GM18907 (cell line): ENCODE results near the gene SCARB2.
"Not testable (repeated sequence)": the region's sequence is repeated elsewhere in the genome, so short reads cannot be mapped to it uniquely, and the experiment has no call there.

ENCODE experiments used
- ATAC-seq: cut with Tn5 transposase; IDR thresholded peaks from one replicate; pipeline ENCODE4 v1.9.1; 2021; ENCODE audit warnings: mild to moderate bottlenecking, moderate library complexity; ENCODE audit not compliant: unreplicated experiment

The SCARB2 gene

GRCh38 chr4:76213415-76214176, at the start of gene SCARB2:
Gene SCARB2 (minus strand): TSS chr4:76213824. CDS start chr4:76213543, 281 bp downstream.
- peak; percentile 78 for ATAC-seq

GRCh38 chr4:76260571-76260970, 46.9 kb upstream of the SCARB2 start:
- no peak for ATAC-seq

DNA sequence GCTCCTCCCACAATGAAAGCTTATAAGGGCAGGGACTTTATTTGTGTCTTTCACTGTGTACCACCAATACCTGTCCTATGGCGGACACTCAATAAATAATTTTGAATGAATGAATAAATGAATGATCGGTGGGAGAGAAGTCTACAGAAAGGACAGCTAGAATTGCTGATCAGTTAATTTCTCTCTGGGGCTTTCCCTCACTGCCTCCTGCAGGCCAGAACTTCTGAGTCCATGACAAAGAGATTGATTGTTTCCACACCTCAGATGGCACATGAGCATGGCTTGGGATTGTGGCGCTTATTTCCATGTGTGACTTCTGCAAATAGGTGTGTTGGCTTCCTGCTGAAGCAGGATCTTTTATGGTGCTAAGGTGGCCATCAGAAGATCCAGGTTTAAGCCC, 44.2 kb upstream of the SCARB2 start:
- no peak for ATAC-seq

GRCh38 chr4:76256968-76257367, 43.3 kb upstream of the SCARB2 start:
- ATAC-seq: no peak

GRCh38 chr4:76256032-76256431, 42.4 kb upstream of the SCARB2 start:
- ATAC-seq: no peak

- ATAC-seq: no peak
These were observed 39.9 kb upstream of the SCARB2 start for GRCh38 chr4:76253511-76253910.

DNA sequence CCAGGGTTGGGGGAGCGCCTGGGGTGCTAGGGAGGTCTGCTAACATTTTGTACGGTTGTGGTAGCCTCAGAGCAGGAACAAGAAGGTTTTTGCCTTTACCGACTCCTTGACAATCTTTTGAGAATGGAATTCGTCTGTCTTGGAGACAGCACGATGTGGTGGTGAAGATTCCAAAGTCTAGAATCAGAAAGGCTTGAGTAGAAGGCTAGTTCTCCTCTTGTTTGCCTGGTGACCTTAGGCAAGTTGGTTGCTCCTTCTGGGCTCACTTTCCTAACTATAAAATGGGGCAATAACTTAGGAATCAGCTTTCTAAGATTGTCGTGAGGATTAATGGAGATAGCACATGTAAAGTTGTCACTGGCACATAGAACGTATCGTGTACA, 38.6 kb upstream of the SCARB2 start:
- ATAC-seq: no peak

DNA sequence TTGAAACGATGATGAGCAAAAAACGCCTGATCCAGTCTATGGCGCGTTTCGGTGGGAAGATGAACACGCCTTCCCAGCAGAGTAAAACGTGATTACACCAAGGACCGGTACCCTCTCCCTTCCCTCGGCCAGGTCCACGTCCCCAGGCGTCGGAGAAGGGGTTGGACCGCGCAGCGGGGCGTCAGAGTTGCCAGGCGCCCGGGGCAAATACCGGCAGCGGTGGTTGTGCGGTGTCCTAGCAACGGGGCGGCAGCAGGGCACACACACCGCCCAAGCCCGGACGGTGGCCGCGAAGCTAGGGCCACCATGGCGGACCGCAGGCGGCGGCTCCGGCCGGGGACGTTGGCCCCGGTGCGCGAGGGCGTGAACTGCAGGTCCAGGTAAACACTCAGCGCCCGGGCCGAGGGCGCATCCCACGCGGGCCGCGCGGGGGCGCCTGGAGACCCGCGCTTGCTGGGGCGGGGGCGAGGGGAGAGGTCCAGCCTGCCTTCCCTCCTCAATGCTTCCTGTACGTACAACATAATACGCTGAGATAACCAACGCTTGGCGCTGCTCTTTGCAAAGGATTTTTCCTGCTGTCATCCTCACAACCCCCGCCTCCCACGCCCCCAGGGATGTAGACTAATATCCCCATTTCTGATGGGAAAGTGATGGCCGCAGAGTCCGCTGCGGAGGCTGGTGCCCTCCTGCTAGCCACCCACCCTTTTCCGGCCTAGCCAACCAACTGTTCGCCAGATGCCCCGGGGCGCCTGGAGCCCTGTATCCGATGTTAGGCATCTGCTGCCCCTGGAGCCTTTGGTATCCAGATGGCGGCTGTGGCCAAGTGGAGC, 38.0 kb upstream of the SCARB2 start, which contains the start of gene FAM47E:
TSS of gene FAM47E (plus strand) at position 281 of the 830 bp plus-strand sequence. CDS start at position 307, 26 bp downstream.
- no peak for ATAC-seq

DNA sequence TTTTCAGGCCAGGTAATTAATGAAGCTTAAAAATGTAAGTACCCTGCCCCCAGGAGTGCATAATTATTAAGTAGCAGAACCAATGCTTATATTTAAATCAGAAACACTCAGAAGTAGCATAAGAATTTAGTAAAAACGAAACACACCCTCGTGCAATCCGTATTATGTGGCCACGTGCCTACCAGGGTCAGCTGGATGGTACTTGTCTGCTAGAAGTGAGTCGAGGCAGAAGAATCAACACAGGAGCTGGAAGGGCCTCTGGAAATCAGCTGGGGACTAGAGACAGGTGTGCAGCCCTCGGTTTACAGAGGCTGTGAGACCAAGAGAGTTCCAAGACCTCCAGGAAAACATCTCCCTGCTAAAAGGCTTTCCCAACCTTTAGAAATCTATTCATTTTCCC, 37.3 kb upstream of the SCARB2 start:
- ATAC-seq: no peak

GRCh38 chr4:76246852-76247251, 33.2 kb upstream of the SCARB2 start:
- no peak for ATAC-seq

DNA sequence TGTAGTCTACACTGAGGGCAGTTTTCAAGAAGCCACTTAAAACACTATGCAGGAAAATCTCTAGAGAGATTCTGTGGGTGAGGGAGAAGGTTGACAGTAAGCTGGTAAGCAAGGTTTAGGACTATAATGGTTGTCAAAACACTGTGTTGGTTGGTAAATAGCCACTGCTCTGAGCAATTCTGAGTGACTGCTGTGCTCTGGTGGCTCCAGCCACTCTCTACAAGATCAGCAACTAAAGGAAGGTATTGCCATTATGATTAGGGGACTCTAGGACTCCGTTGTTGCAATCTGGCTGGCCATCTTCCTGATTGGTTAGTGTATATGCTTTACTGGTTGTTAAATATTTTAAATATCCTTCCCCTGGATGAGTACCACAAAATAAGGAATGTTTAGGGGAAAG, 32.4 kb upstream of the SCARB2 start:
- no peak for ATAC-seq

- not testable (repeated sequence) for ATAC-seq
These were observed 30.3 kb upstream of the SCARB2 start for GRCh38 chr4:76243877-76244276.

- no peak for ATAC-seq
These were observed 26.6 kb upstream of the SCARB2 start for GRCh38 chr4:76240236-76240635.

- no peak for ATAC-seq
These were observed 25.1 kb upstream of the SCARB2 start for GRCh38 chr4:76238701-76239100.

DNA sequence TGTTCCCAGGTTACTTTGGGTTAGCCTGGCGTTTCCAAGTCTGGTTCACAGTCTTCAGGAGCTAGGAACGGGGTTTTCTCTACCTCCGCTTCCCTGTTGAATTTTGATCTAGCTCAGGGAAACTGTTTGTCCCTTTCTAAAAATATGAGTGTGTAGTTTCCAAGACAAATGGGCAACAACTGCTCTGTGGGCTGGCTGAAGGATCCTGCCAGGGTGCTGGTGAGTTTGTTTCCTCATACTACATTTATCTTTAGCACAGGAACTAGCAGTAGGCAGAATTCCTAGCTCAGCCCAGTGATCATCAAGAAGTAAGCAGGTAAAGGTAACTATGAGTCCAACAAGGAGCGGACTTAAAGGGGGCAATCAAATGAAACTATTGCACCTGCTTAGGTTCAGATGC, 24.6 kb upstream of the SCARB2 start:
- ATAC-seq: no peak

GRCh38 chr4:76235915-76236314, 22.3 kb upstream of the SCARB2 start:
- no peak for ATAC-seq

DNA sequence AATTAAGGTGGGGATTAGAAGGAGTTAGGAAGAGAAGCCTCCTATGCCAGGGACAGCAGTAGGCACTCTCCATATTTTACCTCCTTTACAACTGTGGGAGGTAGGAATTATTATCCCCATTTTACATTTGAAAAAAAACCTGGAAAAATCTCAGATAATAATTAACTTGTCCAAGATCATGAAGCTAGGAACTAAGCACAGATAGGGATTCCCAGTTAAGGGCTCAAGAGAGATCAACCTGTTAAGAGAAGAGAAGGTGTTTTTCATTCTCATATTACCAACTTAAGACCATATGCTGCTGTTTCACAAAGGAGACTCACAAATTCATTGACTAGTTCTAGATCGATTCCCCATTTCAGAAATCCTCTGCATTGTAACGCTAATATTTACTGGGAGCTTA, 21.8 kb upstream of the SCARB2 start:
- no peak for ATAC-seq

DNA sequence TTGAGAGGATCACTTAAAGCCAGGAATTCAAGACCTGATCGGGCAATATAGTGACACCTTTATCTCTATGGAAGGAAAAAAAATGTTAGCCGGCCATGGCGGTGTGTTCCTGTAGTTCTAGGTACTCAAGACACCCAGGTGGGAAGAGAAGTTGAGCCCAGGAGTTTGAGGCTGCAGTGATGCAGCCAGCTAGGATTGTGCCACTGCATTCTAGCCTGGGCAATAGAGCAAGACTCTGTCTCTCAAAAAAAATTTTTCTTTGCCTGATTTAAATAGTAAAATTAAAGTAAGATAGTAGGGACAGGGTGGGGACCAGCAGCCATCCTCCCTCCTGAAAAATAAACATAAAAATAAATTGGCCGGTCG, 21.0 kb upstream of the SCARB2 start:
- no peak for ATAC-seq

GRCh38 chr4:76233967-76234678, 20.5 kb upstream of the SCARB2 start:
- no peak for ATAC-seq

DNA sequence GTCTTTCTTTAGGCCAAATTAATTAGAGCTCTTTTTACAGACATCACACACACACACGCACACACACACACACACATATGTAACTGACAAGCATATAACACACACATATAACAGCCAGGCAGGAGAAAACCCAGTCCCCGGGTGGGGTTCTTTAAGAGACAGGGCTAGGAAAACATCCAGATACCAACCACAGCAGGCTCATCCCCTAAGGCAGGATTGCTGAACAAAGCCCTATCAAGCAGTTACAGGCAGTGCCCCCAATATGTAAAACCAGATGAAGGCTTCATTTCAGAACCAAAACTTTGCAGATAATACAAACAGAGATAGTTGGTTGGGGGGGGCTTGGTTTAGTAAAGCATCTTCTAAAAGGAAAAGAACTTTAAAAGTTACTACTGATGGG, 19.9 kb upstream of the SCARB2 start:
- ATAC-seq: no peak

DNA sequence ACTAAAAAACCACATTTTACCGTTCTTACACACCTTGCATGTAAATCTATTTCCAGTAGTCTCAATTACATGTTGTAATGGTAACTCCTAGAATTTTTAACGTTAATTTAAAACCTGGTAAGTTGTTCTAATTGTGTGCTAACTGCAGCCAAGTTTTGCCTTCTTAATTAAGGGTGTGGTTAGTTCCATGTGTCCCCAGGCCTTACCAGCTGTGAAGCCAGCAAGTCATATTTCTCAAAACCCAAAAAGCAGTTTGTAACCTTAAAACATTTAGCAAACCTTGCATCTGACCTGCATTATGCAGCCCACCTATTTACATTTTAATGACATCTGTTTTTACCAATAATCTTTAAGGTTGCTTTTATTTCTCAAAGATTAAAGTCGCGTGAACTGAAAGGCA, 19.5 kb upstream of the SCARB2 start:
- ATAC-seq: no peak

GRCh38 chr4:76232681-76233080, 19.1 kb upstream of the SCARB2 start:
- ATAC-seq: no peak
